Measurements from ENCODE around the gene CELF4. TPM values are rescaled to one million over a fixed set of nuclear protein-coding genes. Genes with fewer than 3 reads are reported as not detected.

The CELF4 gene
- polyA plus RNA-seq, 1 experiment: not detected

DNA sequence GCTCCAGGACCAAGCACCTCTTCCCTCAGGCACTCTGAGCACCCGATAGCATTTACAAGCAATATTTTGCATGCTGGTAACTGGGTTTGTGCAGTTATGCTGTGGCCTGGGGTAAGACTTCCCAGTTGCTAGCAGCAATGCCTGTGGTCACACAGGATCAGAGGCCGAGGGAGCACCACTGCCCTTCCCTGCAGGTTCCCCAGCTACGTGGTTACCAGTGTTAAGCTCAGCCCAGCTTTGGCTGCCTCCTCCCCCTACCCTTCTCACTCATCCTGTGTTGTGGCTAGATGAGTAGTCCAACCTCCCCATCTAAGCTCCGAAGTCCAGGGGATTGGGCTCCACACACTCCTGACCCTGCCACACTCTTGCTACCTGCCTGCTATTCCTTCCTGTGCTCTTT, 141.1 kb downstream of the CELF4 start:
- Histone ChIP-seq H3K27me3 (ENCODE audit: control insufficient read depth, insufficient read depth, low read length) (no peaks in the 10 kb centered on the region), H3K36me3 (ENCODE audit: control insufficient read depth, insufficient read depth, low read length) (no peaks in the 10 kb centered on the region), H3K4me3 (ENCODE audit: low read depth, low read length) (no peak overlapping the region)
- POLR2A ChIA-PET: no interaction called here
- TF ChIP-seq, protein P1, sequence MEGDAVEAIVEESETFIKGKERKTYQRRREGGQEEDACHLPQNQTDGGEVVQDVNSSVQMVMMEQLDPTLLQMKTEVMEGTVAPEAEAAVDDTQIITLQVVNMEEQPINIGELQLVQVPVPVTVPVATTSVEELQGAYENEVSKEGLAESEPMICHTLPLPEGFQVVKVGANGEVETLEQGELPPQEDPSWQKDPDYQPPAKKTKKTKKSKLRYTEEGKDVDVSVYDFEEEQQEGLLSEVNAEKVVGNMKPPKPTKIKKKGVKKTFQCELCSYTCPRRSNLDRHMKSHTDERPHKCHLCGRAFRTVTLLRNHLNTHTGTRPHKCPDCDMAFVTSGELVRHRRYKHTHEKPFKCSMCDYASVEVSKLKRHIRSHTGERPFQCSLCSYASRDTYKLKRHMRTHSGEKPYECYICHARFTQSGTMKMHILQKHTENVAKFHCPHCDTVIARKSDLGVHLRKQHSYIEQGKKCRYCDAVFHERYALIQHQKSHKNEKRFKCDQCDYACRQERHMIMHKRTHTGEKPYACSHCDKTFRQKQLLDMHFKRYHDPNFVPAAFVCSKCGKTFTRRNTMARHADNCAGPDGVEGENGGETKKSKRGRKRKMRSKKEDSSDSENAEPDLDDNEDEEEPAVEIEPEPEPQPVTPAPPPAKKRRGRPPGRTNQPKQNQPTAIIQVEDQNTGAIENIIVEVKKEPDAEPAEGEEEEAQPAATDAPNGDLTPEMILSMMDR (IDR thresholded peaks at IDR 0.05; ENCODE audit: insufficient read depth, low read depth, low read length): no peak
- no peak for DNase-seq (ENCODE audit: low read depth)
- CTCF ChIA-PET: interaction anchor here (1.1 to 1.2 kb wide), 2 partner anchors 11 to 20 kb away, joined by 3 to 5 read pairs; no protein-coding TSS in a partner anchor

DNA sequence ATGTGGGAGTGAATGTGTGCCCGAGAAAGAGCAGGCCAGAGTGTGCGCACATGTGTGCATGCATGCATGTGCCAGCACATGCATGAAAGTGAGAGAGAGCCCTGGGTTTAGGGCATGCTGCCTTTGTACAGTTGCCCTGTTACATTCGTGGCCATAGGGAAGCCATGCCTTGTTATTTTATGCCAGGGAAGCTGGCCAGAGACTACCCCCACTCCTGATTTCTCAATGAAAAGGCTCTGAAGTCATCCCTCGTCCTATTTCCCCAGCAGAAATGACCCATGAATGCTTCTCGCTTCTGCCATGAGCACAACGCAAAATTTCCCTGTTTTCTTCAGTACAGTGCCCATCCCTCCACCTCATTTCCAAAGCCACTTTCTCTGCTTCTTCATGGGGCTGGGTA, 143.0 kb downstream of the CELF4 start:
- H3K4me3 ChIP-seq (ENCODE audit: low read depth, low read length): no peak overlapping the region
- no peak for DNase-seq (ENCODE audit: low read depth)
- H3K36me3 ChIP-seq (ENCODE audit: control insufficient read depth, insufficient read depth, low read length): no peaks in the 10 kb centered on the region
- POLR2A ChIA-PET: no interaction called here
- TF ChIP-seq, protein P1 (IDR thresholded peaks at IDR 0.05; ENCODE audit: insufficient read depth, low read depth, low read length): no peak
- CTCF ChIA-PET: interaction anchor here (0.6 to 1.3 kb wide), 4 partner anchors 10 to 28 kb away, joined by 3 to 6 read pairs (median 4); no protein-coding TSS in a partner anchor
- H3K27me3 ChIP-seq (ENCODE audit: control insufficient read depth, insufficient read depth, low read length): no peaks in the 10 kb centered on the region

DNA sequence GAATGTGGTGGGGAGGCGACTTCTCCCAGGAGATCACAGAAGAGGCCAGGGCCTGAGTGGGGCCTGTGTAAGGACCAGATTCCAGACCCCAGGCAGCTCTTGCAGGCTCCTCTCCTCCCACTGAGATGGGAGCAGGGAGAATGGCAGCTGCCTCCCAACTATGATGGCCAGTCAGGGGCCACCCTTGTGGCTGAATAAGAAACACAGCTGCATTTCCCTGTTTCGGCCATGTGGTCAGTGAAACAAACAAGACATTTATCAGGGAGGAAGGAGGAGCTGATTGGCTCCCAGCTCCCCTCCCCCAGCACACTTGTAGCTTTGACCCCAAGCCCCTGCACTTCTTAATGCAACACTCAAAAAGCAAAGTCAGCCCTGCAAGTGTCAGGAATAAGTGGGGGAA, 143.5 kb downstream of the CELF4 start:
- DNase-seq (ENCODE audit: low read depth): no peak
- H3K4me3 ChIP-seq (ENCODE audit: low read depth, low read length): no peak overlapping the region
- H3K36me3 ChIP-seq (ENCODE audit: control insufficient read depth, insufficient read depth, low read length): no peaks in the 10 kb centered on the region
- TF ChIP-seq, protein P1 (IDR thresholded peaks at IDR 0.05; ENCODE audit: insufficient read depth, low read depth, low read length): no peak
- POLR2A ChIA-PET: no interaction called here
- CTCF ChIA-PET: interaction anchor here (0.6 to 1.3 kb wide), 3 partner anchors 12 to 28 kb away, joined by 3 to 6 read pairs (median 3); no protein-coding TSS in a partner anchor
- H3K27me3 ChIP-seq (ENCODE audit: control insufficient read depth, insufficient read depth, low read length): no peaks in the 10 kb centered on the region

DNA sequence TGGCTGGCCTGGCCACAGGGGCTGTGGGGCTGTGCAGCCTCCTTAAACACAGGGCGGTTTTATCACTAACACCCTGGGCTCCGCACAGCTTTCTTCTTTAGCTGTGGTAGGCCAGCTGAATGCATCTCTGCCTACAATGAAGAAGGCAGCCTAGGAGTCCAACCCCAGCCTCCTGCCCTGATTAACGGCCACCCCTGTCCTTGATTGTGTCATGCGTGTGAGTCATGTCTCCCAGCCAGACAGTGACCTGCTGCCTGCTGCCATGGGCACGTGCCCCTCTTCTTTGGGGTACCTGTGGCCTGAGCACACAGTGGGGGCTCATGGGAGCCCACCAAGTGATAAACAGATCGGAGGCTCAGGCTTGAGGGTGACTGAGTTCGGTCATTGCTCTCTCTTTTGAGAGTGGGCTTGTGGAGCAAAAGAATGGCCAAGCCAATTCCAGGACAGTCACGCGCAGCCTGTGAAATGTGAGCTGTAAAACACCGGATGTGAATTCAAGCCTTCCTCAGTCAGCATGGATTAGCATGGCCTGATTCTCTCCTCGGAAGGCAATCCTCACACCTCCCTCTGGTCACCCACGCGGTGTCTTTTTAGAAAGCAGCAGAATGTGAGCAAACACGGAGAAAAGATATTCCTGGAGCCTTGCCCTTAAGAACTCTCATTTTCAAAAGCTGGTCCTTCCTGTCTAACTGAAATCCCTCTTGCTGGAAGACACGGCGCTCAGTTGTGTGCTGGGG, 144.1 kb downstream of the CELF4 start:
- no peaks in the 10 kb centered on the region for H3K27me3 ChIP-seq (ENCODE audit: control insufficient read depth, insufficient read depth, low read length)
- TF ChIP-seq, protein P1 (IDR thresholded peaks at IDR 0.05; ENCODE audit: insufficient read depth, low read depth, low read length): no peak
- no peak overlapping the region for H3K4me3 ChIP-seq (ENCODE audit: low read depth, low read length)
- DNase-seq (ENCODE audit: low read depth): no peak
- H3K36me3 ChIP-seq (ENCODE audit: control insufficient read depth, insufficient read depth, low read length): no peaks in the 10 kb centered on the region
- CTCF ChIA-PET: interaction anchor here (0.9 to 1.3 kb wide), 3 partner anchors 12 to 27 kb away, joined by 3 to 6 read pairs (median 4); no protein-coding TSS in a partner anchor
- POLR2A ChIA-PET: no interaction called here

DNA sequence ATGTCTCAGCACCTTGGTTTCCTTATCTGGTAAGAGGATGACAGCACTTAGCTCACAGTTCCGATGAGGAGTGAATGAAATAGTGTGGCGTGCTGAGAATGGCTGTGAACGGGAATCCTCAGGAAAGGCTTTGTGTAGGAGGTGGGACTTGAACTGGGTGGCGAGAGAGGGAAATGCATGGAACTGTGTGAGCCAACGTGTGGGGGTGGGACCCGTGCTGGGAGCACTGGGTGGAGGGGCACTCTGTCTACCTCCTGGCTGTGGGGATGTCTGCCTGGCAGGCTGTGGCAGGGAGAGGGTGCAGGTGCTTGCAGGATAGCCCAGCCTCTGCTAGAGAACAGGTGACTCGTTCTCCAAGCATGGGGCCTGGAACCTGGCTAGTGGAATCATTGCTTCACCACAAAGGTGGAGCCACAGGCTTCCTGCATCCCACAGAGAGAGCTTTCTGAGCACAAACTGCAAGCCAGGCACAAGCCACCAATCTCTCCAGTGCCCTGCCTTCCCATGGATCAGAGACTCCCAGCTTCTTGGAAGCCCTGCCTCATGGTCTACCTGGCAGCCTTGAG, 145.2 kb downstream of the CELF4 start:
- CTCF ChIA-PET: interaction anchor here (1.3 kb wide), 1 partner anchor 24 kb away, joined by 4 read pairs; no protein-coding TSS in a partner anchor
- TF ChIP-seq, protein P1 (IDR thresholded peaks at IDR 0.05; ENCODE audit: insufficient read depth, low read depth, low read length): no peak
- POLR2A ChIA-PET: no interaction called here
- no peak overlapping the region for H3K4me3 ChIP-seq (ENCODE audit: low read depth, low read length)
- no peak for DNase-seq (ENCODE audit: low read depth)
- H3K27me3 ChIP-seq (ENCODE audit: control insufficient read depth, insufficient read depth, low read length): no peaks in the 10 kb centered on the region
- H3K36me3 ChIP-seq (ENCODE audit: control insufficient read depth, insufficient read depth, low read length): no peaks in the 10 kb centered on the region
